Fibroblast of pulmonary artery (primary cell): ENCODE results near the gene SBNO2.

ENCODE experiments used
- DNase-seq: peaks from one replicate; pipeline ENCODE4 v3.0.0-alpha.2; 2010; ENCODE audit warnings: low read depth
- H3K4me3 ChIP-seq: replicated peaks from 2 replicates; pipeline ENCODE4 v1.5.1; 2011; ENCODE audit warnings: low read depth, mild to moderate bottlenecking, control low read depth, low read length, moderate library complexity
- TF ChIP-seq, protein P1 (sequence below): IDR thresholded peaks from 2 replicates; pipeline ENCODE4 v1.5.1; 2011; ENCODE audit warnings: mild to moderate bottlenecking, control low read depth, low read length, inconsistent platforms; ENCODE audit errors: missing control alignments

Gene SBNO2

DNA sequence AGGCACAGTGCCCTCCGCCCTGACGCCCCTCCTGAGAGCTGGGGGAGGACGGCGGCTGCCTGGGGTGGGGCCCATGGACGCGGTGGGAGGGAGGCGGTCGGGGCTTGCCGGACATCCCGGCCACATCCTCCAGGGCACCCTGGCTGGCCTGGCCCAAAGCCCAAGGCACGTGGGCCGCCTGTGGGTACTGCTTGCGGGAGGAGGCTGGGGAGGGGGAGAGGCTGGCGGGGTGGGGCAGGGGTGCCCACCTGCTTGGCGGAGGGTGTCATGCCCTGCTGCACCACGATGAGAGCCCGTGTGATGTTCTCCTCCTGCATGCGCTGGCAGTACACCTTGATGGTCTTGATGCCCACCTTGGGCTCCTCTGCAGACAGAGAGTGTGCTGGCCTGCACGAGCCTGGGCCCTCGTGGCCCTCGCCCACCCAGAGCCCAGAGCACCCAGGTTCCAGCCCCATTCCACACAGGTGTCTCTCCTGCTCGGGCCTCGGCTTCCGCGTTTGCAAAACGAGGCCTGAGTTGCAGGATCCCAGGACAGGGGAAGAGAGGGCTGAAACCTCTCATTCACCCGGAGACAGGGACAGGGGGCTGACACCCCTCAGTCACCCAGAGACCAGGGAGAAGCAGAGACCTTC lies 82.4 kb downstream of the SBNO2 start:
- TF ChIP-seq, protein P1, sequence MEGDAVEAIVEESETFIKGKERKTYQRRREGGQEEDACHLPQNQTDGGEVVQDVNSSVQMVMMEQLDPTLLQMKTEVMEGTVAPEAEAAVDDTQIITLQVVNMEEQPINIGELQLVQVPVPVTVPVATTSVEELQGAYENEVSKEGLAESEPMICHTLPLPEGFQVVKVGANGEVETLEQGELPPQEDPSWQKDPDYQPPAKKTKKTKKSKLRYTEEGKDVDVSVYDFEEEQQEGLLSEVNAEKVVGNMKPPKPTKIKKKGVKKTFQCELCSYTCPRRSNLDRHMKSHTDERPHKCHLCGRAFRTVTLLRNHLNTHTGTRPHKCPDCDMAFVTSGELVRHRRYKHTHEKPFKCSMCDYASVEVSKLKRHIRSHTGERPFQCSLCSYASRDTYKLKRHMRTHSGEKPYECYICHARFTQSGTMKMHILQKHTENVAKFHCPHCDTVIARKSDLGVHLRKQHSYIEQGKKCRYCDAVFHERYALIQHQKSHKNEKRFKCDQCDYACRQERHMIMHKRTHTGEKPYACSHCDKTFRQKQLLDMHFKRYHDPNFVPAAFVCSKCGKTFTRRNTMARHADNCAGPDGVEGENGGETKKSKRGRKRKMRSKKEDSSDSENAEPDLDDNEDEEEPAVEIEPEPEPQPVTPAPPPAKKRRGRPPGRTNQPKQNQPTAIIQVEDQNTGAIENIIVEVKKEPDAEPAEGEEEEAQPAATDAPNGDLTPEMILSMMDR = no peak
- no peak overlapping the region for H3K4me3 ChIP-seq
- DNase-seq = no peak

- H3K4me3 ChIP-seq = no peak overlapping the region
- no peak for DNase-seq
- TF ChIP-seq, protein P1 = no peak
These were observed 83.1 kb downstream of the SBNO2 start for GRCh38 chr19:1090731-1091543.

- no peak for DNase-seq
- H3K4me3 ChIP-seq = no peak overlapping the region
- TF ChIP-seq, protein P1 = no peak
These were observed 84.2 kb downstream of the SBNO2 start for GRCh38 chr19:1089891-1090290.

DNA sequence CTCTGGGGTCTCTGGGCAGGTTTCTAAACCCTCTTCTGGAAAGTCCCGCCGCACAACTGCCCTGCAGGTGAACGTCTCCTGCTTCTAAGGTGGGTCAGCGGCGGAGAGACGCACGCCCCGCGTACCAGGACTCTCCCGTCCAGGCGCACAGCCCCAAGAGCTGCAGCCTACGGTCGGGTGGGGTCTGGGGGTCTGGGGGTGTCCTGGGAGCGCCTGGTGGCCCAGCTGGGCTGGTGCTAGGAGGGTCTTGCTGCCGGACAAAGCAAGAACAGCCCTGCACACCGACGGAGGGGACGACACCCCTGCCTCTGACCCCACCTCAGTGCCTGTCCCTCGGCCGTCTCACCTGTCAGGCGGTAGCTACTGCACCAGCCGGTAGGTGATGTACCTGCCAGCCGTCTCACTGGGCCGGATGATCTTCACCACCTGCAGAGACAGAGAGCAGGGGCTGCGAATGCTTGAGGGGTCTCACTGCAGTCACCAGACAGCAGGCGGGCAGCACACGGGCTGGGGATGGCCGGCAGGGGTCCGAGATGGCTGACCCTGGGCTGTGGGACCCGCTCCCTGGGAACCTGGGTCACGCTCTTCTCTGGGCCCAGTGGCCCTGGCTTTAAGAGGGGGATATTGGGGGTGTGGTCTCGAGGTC lies 84.8 kb downstream of the SBNO2 start:
- TF ChIP-seq, protein P1 = no peak
- no peak overlapping the region for H3K4me3 ChIP-seq
- DNase-seq = no peak

DNA sequence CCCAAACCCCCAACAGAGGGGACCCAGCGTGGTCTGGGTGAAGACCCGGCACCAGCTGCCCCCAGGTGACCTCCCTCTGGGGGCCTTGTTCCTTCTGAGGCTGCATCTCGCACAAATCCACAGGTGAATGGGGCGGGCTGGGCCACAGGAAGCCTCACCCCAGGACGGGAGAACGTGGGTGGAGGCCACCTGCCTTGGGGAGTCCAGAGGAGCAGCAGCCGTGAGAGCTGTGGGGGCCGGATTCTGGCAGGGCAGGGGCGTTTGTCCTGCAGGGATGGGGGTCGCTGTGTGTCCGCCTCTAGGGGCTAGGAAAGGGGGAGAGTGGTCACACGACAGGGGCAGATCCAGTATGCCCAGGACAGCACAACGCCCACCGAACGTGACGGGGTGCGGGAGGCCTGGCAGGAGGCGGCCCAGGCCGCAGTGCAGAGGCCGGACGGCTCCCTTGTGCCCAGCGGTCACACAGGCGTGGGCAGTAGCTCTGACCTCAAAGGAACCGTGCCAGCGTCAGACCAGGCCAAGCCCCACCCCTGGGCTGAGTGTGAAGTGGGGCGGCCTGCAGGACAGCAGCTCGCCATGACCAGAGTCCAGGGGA lies 85.6 kb downstream of the SBNO2 start:
- no peak for DNase-seq
- TF ChIP-seq, protein P1 = no peak
- H3K4me3 ChIP-seq = no peak overlapping the region

- H3K4me3 ChIP-seq = no peak overlapping the region
- TF ChIP-seq, protein P1 = no peak
- DNase-seq = no peak
These were observed 86.2 kb downstream of the SBNO2 start for GRCh38 chr19:1087813-1088415.
